M059J (cell line): ENCODE results near the gene DENND1B. TPM values are rescaled to one million over a fixed set of nuclear protein-coding genes. Genes with fewer than 3 reads are reported as not detected.

Experiments
- DNase-seq: peaks from one replicate; pipeline ENCODE4 v3.0.0-alpha.2; 2012; ENCODE audit warnings: low read depth
- total RNA-seq: library from RNA; depleted of rRNA; stranded (reverse); fragments of >200 nt; shearing (Covaris generic); gene quantifications from 2 replicates; pipeline ENCODE4 v1.2.3, GENCODE V29; 2014

DENND1B gene
- total RNA-seq, 1 experiment from 2014 or later, result 17.0 TPM

DNA sequence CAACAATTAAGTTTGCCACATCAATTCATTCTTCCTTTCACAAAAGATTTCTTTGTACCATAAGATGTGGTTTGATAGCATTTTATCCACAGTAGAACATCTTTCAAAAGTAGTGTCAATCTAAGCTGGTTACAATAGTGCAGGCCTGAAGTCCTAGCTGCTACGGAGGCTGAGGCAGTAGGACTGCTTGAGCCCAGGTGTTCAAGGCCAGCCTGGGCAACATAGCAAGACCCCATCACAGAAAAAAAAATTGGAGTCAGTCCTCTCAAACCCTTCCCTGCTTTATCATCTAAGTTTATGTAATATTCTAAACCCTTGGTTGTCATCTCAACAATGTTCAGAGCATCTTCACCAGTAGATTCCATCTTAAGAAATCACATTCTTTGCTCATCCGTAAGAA lies 31.7 kb downstream of the DENND1B start:
- DNase-seq, result no peak

DNA sequence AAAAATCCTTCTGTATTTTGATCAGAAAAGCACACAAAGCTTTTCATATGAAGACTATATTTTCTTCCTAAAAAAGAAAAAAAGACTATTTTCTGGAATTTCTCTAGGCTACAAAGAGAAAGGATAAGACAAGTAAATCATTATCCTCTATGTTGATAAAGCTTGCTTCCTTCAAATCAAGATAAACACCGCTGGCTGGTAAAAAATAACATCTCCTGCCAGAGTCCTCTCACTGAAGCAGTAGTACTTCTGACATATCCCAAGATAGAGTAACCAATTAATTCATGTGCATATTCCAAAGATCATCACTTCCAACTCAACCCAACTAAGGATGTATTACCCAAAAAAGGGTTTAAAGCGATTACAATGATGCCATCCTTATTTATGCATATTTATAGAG lies 34.3 kb downstream of the DENND1B start:
- DNase-seq, result no peak

DNA sequence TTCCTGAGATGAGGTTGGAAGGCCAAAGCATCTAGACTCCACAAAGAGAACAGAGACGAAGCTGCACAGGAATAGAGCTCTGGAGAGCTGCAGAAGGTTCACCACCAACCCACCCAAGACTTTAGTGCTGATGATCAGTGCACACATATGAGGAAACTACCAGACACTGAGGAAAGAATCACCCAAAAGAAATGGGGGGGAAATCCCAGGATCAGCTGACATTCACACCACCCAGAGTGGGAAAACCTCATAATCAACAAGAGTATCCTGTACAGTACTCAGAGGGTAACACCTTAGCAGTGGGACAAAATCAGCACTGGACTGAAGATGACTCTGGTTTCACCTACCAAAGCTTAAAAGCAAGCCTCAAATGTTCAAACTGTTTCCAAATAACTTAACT lies 36.4 kb downstream of the DENND1B start:
- DNase-seq, result no peak

DNA sequence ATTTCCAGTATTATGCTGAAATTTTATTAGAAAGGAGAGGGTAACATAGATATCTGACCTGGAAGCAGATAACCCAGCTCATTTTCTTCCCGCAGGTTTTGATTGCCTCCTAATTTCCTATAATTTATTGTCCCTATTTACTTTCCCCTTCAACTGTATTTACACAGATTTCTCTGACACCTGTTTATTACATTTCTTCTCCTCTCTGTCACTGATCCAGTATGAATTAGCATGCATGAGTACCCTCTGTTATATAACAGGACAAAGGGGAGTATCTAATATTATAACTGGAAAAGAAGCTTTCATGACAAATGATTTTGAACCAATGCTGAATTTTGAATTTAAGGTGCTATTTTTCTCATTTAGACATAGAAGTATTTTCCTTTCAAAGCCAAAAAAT lies 37.4 kb downstream of the DENND1B start:
- no peak for DNase-seq

DNA sequence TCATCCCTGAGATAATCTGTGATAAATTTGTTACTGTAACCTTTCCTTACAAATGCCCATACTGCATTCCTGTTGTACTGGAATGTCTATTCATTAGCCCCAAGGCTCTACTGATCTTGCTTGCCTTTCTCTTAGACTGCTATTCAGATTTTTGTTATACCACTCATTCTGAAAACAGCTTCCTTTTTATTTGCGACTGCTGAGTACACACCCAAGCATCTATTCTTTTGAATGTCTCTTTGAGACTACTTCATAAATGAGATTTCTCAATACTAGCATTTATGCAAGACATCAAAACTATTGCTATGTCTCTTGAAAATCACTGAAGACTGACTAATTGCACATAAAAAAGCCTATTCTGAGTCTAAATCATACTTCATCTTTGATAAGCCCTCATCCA lies 38.6 kb downstream of the DENND1B start:
- DNase-seq, result peak; percentile 49

DNA sequence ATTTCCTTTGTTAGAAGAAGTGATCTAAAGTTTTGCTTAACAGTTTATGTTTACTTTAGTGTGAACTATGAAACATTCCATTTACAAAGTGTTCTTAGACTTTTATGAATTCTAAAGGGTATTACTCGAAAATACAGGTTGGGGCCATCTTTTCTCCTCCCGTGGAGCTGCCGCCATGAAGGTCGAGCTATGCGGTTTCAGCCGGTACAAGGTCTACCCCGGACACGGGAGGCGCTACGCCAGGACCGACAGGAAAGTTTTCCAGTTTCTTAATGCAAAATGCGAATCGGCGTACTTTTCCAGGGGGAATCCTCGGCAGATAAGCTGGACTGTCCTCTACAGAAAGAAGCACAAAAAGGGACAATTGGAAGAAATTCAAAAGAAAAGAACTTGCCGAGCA lies 39.8 kb downstream of the DENND1B start:
- DNase-seq, result no peak

DNA sequence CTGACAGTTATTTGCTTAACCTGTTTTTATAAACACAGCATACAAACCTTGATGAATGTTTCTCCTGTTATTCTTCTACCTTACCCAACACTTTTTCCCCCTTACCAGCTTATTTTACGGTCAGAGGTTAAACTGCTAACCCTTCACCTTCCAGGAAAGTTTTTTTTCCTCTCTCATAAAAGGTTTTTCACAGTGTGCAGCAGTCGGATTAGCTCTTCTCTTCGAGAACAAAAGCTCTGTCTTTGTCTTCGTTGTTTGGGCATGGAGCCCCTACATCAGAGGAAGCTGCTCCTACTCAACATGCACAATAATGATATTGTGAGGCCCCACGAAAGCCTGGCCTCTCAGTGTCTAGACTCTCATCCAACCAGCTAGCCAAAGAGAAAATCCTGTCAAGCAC lies 42.0 kb downstream of the DENND1B start:
- DNase-seq, result no peak

DNA sequence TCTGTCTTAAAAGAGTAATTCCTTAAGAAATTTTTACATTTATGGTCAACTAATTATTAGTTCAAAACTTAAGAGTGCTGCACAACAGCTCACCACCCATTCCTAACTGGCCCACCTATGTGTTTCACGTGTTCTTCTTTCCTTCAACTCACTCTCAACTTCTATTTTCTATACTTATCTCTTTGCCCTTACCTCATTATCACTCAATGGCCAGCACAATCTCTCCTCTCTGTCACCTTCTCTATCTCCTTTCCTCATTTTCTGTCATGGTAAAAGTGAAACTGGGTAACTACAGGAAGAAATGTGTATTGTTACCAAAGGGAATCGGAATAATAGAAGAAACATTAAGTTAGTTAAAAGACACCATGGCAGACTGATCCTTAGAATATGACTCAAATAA lies 43.1 kb downstream of the DENND1B start:
- DNase-seq, result no peak

DNA sequence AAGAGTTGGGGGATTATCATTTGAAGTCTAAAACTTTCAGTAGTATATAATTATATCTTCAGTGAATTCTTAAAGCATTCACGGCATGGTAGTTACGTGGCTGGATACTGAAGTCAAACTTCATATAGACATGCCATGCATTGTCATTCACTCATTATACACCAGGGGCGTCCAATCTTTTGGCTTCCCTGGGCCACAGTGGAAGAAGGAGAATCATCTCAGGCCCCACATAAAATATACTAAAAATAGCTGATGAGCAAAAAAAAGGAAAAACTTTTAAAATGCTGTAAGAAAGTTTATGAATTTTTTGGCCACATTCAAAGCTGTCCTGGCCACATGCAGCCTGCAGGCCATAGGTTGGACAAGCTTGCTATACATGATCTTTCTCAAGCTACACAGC lies 43.8 kb downstream of the DENND1B start:
- no peak for DNase-seq

DNA sequence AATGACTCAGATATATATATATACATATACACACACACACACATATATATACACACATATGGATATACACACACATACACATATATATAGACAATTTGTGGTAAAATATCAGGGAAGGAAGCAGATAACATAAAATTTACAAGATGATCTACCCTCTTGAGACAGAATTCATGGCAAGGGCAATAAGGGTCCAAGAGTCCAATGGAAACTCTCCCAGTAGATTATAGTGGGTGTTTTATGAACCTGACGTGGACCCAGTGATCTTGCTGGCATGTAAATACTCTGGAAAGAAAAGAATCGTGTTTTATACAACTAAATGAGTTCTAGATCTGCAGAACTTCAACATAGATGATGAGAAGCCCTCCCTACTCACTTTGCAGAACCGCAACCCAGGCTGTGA lies 49.3 kb downstream of the DENND1B start:
- no peak for DNase-seq

DNA sequence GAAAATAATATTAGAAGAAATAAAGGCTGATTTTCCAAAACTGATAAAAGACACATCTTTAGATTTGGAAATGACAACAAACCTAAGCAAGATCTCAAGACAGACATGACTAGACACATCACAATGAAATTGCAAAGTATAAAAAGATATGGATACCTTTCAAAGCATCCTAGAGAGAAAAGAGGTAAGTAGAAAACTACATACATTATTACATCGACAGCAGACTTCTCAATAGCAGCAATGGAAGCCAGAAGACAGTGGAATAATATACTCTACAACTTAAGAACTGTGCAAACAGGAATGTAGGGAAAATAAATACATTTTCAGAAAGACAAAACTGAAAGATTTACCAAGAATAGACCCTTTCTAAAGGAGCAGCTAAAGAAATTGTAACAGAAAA lies 50.2 kb downstream of the DENND1B start:
- peak; percentile 62 for DNase-seq

DNA sequence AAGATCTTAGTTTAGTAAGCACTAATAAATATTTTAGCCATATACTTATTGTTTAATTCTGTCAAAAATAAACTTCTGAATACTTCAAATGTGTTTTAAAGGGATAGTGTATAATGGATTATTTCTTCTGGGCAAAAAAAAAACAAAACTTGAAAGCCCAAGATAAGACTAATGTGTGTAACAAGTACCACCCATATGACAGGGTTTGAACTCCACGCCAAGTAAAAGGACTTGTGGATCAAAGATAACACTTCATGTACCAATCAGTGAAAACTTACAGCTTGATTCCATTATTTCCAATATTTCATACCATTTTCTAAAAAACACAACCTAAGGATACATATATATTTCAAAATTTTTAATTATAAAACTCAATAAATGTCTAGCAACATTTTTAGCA lies 59.5 kb downstream of the DENND1B start:
- DNase-seq, result no peak

DNA sequence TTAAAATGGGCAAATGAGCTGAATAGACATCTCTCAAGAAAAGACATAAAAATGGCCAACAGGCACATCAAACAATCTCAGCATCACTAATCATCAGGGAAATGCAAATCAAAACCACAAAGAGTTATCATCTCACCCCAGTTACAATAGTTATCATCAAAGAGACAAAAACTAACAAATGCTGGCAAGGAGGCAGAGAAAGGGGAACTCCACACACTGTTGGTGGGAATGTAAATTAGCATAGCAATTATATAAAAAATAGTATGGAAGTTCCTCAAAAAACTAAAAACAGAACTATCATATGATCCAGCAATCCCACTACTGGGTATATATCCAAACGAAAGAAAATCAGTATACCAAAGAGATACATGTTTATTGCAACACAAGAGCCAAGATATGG lies 68.7 kb downstream of the DENND1B start:
- DNase-seq, result no peak

DNA sequence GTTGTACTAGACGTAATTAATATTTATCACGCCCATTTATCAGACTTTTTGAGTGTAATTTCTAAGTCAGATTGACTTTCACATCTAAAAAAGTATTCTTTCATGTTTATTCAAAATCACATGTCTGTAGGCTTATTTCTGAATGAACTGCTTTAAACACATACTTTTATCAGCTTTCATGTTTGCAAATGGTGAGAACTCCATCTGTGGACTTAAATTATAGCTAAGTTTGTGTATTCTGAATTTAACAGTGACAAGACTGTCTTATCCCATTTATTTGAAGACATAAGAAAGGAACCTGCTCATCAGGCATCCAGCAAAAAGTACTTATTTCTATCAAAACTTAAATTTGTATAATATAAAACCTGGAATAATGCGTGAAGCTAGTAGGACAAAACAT lies 69.3 kb downstream of the DENND1B start:
- no peak for DNase-seq

DNA sequence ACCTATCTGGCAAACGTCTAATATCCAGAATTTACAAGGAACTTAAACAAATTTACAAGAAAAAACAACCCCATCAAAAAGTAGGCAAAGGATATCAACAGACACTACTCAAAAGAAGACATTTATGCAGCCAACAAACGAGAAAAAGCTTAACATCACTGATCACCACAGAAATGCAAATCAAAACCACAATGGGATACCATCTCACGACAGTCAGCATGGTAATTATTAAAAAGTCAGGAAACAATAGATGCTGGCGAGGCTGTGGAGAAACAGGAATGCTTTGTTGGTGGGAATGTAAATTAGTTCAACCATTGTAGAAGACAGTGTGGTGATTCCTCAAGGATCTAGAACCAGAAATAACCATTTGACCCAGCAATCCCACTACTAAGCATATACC lies 74.6 kb downstream of the DENND1B start:
- DNase-seq, result peak; percentile 86

DNA sequence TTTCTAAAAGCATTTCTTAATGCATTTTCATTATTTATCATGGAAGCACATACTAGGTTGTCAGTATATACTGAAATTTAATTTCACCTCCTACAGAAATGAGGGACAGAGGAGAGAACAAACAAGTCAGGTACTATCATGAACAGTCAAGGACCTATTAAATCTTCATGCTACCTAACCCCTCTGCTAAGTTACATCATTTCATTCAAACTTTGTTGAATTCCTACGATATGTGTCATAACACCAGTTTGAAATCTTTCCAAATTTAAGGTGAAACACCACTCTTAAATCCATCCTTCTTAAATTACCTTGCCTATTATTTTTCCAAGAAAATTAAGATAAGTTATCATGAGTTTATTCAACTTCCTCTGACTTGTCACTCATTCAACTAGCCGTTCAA lies 78.9 kb downstream of the DENND1B start:
- peak; percentile 80 for DNase-seq

DNA sequence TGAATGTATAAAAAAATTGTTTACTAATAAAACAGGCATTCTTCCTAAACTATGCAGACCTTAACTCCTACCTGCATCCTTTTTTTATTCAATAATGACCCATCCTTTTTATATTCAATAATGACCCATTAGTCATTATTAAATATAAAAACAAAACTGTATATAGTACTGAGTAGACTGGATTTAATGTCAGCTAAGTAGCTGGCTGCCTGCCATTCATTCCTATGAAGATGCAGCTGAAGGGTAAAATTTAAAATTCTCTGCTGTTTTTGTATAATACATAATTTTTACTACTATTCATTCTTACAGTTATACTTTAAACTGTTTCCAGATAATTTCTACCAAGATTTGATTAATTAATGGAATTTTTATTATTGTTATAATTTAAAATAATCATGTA lies 79.3 kb downstream of the DENND1B start:
- peak; percentile 27 for DNase-seq

DNA sequence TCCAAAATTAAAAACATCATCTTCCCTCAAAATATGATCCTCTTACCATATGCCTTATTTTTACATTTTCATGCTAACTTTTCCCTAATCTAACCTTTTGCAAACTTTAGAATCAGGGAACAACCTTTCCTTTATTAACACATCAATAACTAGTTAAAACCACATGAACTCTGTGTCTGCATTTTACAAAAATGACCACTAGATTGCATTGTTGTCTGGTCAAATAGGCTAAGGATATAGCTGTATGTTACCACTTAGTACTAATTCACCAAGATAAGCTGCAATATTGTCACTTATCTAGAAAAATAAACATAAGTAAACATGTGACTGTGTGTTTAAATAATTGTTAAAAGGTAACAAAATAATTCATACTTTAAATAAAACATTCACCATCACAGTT lies 82.3 kb downstream of the DENND1B start:
- DNase-seq, result peak; percentile 27

DNA sequence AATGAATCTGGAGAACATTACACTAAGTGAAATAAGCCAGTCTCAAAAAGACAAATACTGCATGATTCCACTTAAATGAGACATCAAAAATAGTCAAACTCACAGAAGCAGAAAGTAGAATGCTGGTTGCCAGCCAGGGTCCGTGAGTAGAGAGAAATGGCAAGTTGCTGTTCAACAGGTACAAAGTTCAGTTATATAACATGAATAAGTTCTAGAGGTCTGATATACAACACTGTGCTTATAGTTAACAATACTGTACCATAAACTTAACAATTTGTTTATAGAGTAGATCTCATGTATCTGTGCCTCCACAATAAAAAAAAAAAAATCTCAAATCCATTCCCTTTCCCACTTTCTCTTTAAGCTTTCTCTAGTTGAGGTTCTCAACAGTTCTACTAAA lies 83.5 kb downstream of the DENND1B start:
- no peak for DNase-seq

DNA sequence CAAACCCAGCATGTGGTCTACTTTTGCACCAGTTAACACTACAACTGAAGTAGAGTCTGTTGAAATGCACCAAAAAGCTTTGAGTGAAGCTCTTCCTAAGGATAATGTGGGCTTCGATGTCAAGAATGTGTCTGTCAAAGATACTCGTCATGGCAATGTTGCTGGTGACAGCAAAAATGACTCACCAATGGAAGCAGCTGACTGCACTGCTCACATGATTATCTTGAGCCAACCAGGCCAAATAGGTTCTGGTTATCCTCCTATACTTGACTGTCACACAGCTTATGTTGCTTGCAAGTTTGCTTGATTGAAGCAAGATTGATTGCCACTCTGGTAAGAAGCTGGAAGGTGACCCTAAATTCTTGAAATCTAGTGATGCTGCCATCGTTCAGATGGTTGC lies 85.2 kb downstream of the DENND1B start:
- no peak for DNase-seq

DNA sequence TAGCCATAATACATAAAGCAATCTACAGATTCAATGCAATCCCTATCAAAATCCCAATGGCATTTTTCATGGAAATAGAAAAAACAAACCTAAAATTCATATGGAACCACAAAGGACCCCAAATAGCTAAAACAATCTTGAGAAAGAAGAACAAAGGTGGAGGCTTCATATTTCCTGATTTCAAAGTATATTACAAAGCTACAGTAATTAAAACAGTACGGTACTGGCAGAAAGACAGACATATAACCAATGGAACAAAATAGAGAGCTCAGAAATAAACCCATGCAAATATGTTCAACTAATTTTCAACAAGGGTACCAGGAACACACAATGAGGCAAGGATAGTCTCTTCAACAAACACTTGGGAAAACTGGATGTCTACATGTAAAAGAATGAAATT lies 87.0 kb downstream of the DENND1B start:
- DNase-seq, result no peak

DNA sequence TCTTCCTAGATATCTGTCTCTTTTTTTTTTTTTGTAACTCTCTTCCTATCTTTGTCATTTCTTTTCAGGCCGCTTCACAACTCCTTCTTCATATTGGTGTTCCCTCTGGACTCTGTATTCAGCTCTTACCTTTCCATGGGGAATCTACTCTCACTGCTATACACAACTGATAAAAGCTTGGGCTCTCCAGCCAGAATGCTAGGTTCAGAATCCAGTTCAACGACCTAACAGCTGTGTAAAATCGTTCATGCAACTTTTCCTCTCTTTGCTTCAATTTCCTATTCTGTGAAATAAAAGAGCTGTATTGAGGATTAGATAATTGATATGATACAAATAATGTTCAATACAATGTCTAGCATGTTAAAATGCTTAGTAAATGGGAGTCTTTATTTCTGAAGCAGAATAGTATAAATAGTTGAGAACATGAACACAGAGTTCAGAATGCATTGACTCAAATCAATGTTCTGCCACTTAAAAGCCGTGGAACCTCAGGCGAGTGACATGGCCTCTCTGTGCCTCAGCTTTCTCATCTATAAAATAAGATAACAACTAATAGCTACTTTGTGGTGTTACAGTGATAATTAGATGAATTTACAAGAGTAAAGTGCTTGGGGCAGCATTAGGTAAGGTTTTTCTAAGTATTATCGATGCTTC lies 88.5 kb downstream of the DENND1B start:
- no peak for DNase-seq

DNA sequence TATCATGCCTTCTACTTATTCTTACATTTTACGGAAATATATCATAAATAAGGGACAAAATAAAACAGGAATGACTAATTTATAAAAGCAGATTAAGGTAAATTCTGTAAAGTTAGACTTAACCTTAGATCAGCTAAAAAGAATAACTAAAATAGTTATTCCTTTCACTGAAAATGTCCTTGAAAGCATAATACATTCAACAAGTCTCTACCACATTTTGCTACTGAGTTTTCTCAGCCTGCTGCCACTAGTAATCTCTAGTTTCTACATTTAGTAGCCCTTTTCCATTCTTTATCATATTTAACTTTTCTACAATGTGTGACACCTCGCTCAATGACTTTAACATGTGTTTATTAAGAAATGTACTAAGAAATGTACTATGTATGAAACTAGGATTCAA lies 89.0 kb downstream of the DENND1B start:
- no peak for DNase-seq

DNA sequence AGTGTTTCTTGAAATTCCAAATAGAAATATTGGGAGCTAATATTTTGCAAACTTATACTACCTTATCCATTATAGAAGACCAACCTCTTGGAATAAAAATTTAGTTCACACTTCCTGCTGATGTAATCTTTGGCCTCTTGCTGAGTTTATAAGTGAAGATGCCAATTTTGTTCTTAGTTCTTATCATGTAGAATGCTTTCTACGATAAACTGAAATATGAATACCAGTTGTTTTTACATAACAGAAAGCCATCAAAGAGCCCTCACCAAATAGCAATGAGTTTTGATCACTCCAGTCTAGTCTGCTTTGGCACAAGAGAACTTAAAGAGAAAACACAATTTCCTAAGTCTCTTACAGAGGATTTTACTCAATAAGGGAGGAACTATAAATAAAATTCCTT lies 89.5 kb downstream of the DENND1B start:
- DNase-seq, result no peak
